T-helper 1 cell treated with Interleukin-12 subunit alpha and Interleukin-12 subunit beta and Interleukin-4 antibody, amounts not matched to agents 30 ng/mL and 1 ng/mL, for 36 hours (primary cell): ENCODE data around the gene PTPN20. TPM values are rescaled to one million over a fixed set of nuclear protein-coding genes. Genes with fewer than 3 reads are reported as not detected.
"Not testable (repeated sequence)": the region's sequence is repeated elsewhere in the genome, so short reads cannot be mapped to it uniquely, and the experiment has no call there.

Experiments used
- intact Hi-C: fragments of 100-400 bp; cut with micrococcal nuclease; formaldehyde crosslinking; loops from one replicate; pipeline ENCODE4 v1.15.1; 2024
- total RNA-seq: library from RNA; stranded (reverse); gene quantifications from 2 replicates; pipeline ENCODE4 v1.2.3, GENCODE V29; 2022

The PTPN20 gene
- total RNA-seq = 0.20 and 0.41 TPM in 2 replicates

- intact Hi-C loops = not testable (repeated sequence)
Measured at GRCh38 chr10:46911144-46911876, at the start of gene PTPN20. TSS of gene PTPN20 (plus strand) at chr10:46911428. CDS start at chr10:46932500, 21,072 bp downstream.

GRCh38 chr10:46869716-46870115, 41.5 kb upstream of the PTPN20 start:
- intact Hi-C loops = not testable (repeated sequence)

- intact Hi-C loops = not testable (repeated sequence)
Measured at GRCh38 chr10:46871583-46871982, 39.6 kb upstream of the PTPN20 start.

- intact Hi-C loops = not testable (repeated sequence)
Measured at GRCh38 chr10:46875304-46875703, 35.9 kb upstream of the PTPN20 start.

GRCh38 chr10:46876773-46877172, 34.5 kb upstream of the PTPN20 start:
- intact Hi-C loops = not testable (repeated sequence)

- intact Hi-C loops = not testable (repeated sequence)
Measured at GRCh38 chr10:46878761-46879160, 32.5 kb upstream of the PTPN20 start.

- intact Hi-C loops = not testable (repeated sequence)
Measured at GRCh38 chr10:46890813-46891611, 20.2 kb upstream of the PTPN20 start.

GRCh38 chr10:46896762-46897692, 14.2 kb upstream of the PTPN20 start:
- intact Hi-C loops = not testable (repeated sequence)

GRCh38 chr10:46901247-46901646, 10.0 kb upstream of the PTPN20 start:
- intact Hi-C loops = not testable (repeated sequence)

- intact Hi-C loops = not testable (repeated sequence)
Measured at GRCh38 chr10:46903874-46904273, 7.4 kb upstream of the PTPN20 start.

- intact Hi-C loops = not testable (repeated sequence)
Measured at GRCh38 chr10:46906359-46906758, 4.9 kb upstream of the PTPN20 start.

- intact Hi-C loops = not testable (repeated sequence)
Measured at GRCh38 chr10:46907185-46908117, 3.8 kb upstream of the PTPN20 start.

- intact Hi-C loops = not testable (repeated sequence)
Measured at GRCh38 chr10:46922498-46922897, 11.3 kb downstream of the PTPN20 start.

- intact Hi-C loops = not testable (repeated sequence)
Measured at GRCh38 chr10:46925156-46925555, 13.9 kb downstream of the PTPN20 start.

- intact Hi-C loops = not testable (repeated sequence)
Measured at GRCh38 chr10:46925853-46926252, 14.6 kb downstream of the PTPN20 start.

GRCh38 chr10:46928810-46929209, 17.6 kb downstream of the PTPN20 start:
- intact Hi-C loops = not testable (repeated sequence)

GRCh38 chr10:46932383-46932782, 21.2 kb downstream of the PTPN20 start:
- intact Hi-C loops = not testable (repeated sequence)

- intact Hi-C loops = not testable (repeated sequence)
Measured at GRCh38 chr10:46941091-46941490, 29.9 kb downstream of the PTPN20 start.

GRCh38 chr10:46948687-46949518, 37.7 kb downstream of the PTPN20 start:
- intact Hi-C loops = not testable (repeated sequence)
